WTC11 (cell line): ENCODE results near the gene MRPS18B. TPM values are rescaled to one million over a fixed set of nuclear protein-coding genes. Genes with fewer than 3 reads are reported as not detected.

ENCODE experiments used
- ATAC-seq: fragments of 200-7000 bp; cut with Tn5 transposase; 2 replicates; pipeline ENCODE4 v1.10.0; 2021; ENCODE audit warnings: mild to moderate bottlenecking, moderate library complexity
- CTCF ChIA-PET: fragments of 300-600 bp; sonication (Branson Sonifier 250); formaldehyde crosslinking; loops from one replicate; lab custom pipeline; 2021; ENCODE audit warnings: antibody characterized with exemption; lab: Charles Lee
- POLR2A ChIA-PET: fragments of 350-600 bp; sonication (Branson Sonifier 250); formaldehyde crosslinking; loops from one replicate; lab custom pipeline; 2021; ENCODE audit warnings: antibody characterized with exemption; lab: Charles Lee
- DNase-seq: peaks from one replicate; pipeline ENCODE4 v3.0.0; 2021; ENCODE audit warnings: low spot score
- H3K27ac Mint-ChIP-seq: 2 replicates; pipeline ENCODE4 v1.8.0; 2021; ENCODE audit warnings: mixed read lengths
- H3K27me3 Mint-ChIP-seq: 2 replicates; pipeline ENCODE4 v1.8.0; 2021; ENCODE audit warnings: low read depth, mild to moderate bottlenecking, moderate library complexity, mixed read lengths
- H3K36me3 Mint-ChIP-seq: 2 replicates; pipeline ENCODE4 v1.8.0; 2021; ENCODE audit warnings: mixed read lengths
- H3K4me1 Mint-ChIP-seq: 2 replicates; pipeline ENCODE4 v1.8.0; 2022; ENCODE audit warnings: mixed read lengths
- H3K4me3 Mint-ChIP-seq: 2 replicates; pipeline ENCODE4 v1.8.0; 2021; ENCODE audit warnings: mild to moderate bottlenecking, moderate library complexity, mixed read lengths
- H3K9me3 Mint-ChIP-seq: 2 replicates; pipeline ENCODE4 v1.8.0; 2021; ENCODE audit warnings: mixed read lengths
- EMX1 ChIP-seq: fragments of 250-450 bp; sonication (Bioruptor Pico); IDR thresholded peaks from 2 replicates; pipeline ENCODE4 v1.8.0; 2021; ENCODE audit warnings: mild to moderate bottlenecking
- JUN ChIP-seq: sonication (generic); formaldehyde crosslinking; IDR thresholded peaks from 2 replicates; pipeline ENCODE4 v1.8.0; 2023; ENCODE audit warnings: mild to moderate bottlenecking, missing genetic modification reagents
- MYBL2 ChIP-seq: sonication (generic); formaldehyde crosslinking; IDR thresholded peaks from 2 replicates; pipeline ENCODE4 v1.8.1; 2023; ENCODE audit warnings: mild to moderate bottlenecking, moderate library complexity, missing genetic modification reagents
- NFYB ChIP-seq: sonication (generic); formaldehyde crosslinking; conservative IDR thresholded peaks from 2 replicates; pipeline ENCODE4 v1.8.0; 2022; ENCODE audit warnings: low read depth, missing genetic modification reagents
- PRRX2 ChIP-seq: fragments of 250-450 bp; sonication (Bioruptor Pico); IDR thresholded peaks from 2 replicates; pipeline ENCODE4 v1.8.0; 2021; ENCODE audit warnings: mild to moderate bottlenecking
- ZNF671 ChIP-seq: fragments of 250-450 bp; sonication (Bioruptor Pico); IDR thresholded peaks from 2 replicates; pipeline ENCODE4 v1.8.0; 2021; ENCODE audit warnings: mild to moderate bottlenecking
- total RNA-seq: library from RNA; stranded (reverse); gene quantifications from 3 replicates; pipeline ENCODE4 v1.2.3, GENCODE V29; 2021
- TF ChIP-seq, protein P1 (sequence below): fragments of 250-450 bp; sonication (Bioruptor Pico); IDR thresholded peaks from 2 replicates; pipeline ENCODE4 v1.9.0; 2021; ENCODE audit warnings: mild to moderate bottlenecking
- TF ChIP-seq, protein P2 (sequence below): sonication (generic); formaldehyde crosslinking; IDR thresholded peaks from 2 replicates; pipeline ENCODE4 v1.8.1; 2022; ENCODE audit warnings: mild to moderate bottlenecking, moderate library complexity, missing genetic modification reagents
- TF ChIP-seq, protein P3 (sequence below): fragments of 250-450 bp; sonication (Bioruptor Pico); IDR thresholded peaks from 2 replicates; pipeline ENCODE4 v1.8.0; 2021; ENCODE audit warnings: mild to moderate bottlenecking
- TF ChIP-seq, protein P4 (sequence below): fragments of 250-450 bp; sonication (Bioruptor Pico); IDR thresholded peaks from 2 replicates; pipeline ENCODE4 v1.9.0; 2021; ENCODE audit warnings: mild to moderate bottlenecking, borderline replicate concordance
- TF ChIP-seq, protein P5 (sequence below): fragments of 250-450 bp; sonication (Bioruptor Pico); IDR thresholded peaks from 2 replicates; pipeline ENCODE4 v1.9.0; 2021; ENCODE audit warnings: moderate library complexity, mild to moderate bottlenecking, inconsistent platforms, borderline replicate concordance
- TF ChIP-seq, protein P6 (sequence below): sonication (generic); formaldehyde crosslinking; IDR thresholded peaks from 2 replicates; pipeline ENCODE4 v1.8.1; 2023; ENCODE audit warnings: mild to moderate bottlenecking, moderate library complexity, missing genetic modification reagents
- TF ChIP-seq, protein P7 (sequence below): sonication (generic); formaldehyde crosslinking; conservative IDR thresholded peaks from 2 replicates; pipeline ENCODE4 v1.8.1; 2023; ENCODE audit warnings: mild to moderate bottlenecking, low read depth, missing genetic modification reagents, moderate library complexity

The MRPS18B gene
- total RNA-seq, 1 experiment from 2014 or later = 67.8 TPM

DNA sequence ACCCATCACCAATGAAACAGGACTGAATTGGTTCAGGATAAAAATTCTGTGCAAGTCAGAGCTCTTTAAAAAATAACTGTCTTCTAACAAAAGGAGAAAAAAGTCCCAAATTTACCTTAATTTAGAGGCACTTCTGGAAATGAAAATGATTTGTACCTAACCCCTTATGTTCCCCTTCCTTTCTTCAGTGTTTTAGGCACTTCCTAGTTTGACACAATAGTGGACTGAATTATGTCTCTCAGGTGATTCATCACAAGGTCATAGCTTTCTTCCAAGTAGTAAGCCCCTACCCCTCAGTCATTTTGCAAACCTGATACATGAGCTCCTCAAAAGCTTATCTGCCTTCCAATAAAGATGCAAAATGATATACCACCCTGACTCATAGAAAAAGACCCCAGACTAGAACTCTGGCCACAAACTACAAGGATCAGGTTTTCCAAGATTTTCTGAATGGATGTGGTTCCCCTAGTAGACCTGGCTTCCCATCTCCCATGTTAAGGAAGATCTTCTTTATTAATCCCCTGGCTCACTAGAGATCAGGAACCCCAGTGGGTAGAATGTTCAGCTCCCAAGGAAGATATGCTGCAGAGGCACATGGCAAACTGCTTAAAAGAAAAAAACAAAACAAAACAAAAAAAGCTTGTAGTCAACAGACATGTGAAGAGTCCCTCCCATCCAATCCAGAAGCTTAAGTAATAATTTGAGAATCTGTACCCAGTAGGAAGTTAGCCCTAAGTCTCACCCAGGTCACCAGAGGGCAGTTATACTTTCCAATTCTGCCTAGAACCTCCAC, 4.2 kb upstream of the MRPS18B start:
- Mint-ChIP-seq H3K27me3 (no peaks in the 10 kb centered on the region; the same call in 1 of the 2 replicates), H3K36me3 (peaks cover 59% of the 10 kb centered on the region), H3K27ac (peak overlapping the region; percentile 93), H3K4me3 (peak overlapping the region; percentile 96), H3K4me1 (peaks cover 36% of the 10 kb centered on the region), H3K9me3 (no peaks in the 10 kb centered on the region)
- DNase-seq (no peak), ATAC-seq (no peak)
- TF ChIP-seq EMX1 (CRISPR knock-in tag) = peak; percentile 59; the same call in 1 of the 2 replicates
- TF ChIP-seq, protein P1, sequence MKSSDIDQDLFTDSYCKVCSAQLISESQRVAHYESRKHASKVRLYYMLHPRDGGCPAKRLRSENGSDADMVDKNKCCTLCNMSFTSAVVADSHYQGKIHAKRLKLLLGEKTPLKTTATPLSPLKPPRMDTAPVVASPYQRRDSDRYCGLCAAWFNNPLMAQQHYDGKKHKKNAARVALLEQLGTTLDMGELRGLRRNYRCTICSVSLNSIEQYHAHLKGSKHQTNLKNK = peak; percentile 89
- TF ChIP-seq, protein P2, sequence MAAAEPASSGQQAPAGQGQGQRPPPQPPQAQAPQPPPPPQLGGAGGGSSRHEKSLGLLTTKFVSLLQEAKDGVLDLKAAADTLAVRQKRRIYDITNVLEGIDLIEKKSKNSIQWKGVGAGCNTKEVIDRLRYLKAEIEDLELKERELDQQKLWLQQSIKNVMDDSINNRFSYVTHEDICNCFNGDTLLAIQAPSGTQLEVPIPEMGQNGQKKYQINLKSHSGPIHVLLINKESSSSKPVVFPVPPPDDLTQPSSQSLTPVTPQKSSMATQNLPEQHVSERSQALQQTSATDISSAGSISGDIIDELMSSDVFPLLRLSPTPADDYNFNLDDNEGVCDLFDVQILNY = no peak
- TF ChIP-seq, protein P3, sequence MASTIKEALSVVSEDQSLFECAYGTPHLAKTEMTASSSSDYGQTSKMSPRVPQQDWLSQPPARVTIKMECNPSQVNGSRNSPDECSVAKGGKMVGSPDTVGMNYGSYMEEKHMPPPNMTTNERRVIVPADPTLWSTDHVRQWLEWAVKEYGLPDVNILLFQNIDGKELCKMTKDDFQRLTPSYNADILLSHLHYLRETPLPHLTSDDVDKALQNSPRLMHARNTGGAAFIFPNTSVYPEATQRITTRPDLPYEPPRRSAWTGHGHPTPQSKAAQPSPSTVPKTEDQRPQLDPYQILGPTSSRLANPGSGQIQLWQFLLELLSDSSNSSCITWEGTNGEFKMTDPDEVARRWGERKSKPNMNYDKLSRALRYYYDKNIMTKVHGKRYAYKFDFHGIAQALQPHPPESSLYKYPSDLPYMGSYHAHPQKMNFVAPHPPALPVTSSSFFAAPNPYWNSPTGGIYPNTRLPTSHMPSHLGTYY (CRISPR knock-in tag) = peak; percentile 63; the same call in 1 of the 2 replicates
- TF ChIP-seq, all 79 proteins: peak for 3
- ChIA-PET CTCF (interaction anchor here (0.9 to 4.1 kb wide), 8 partner anchors 13 to 160 kb away, joined by 3 to 15 read pairs (median 7); partner anchors contain the start of gene DHX16), POLR2A (interaction anchor here (0.7 to 3.2 kb wide), 6 partner anchors 13 to 59 kb away, joined by 3 to 33 read pairs (median 4); partner anchors contain the start of genes ABCF1 and DHX16)

DNA sequence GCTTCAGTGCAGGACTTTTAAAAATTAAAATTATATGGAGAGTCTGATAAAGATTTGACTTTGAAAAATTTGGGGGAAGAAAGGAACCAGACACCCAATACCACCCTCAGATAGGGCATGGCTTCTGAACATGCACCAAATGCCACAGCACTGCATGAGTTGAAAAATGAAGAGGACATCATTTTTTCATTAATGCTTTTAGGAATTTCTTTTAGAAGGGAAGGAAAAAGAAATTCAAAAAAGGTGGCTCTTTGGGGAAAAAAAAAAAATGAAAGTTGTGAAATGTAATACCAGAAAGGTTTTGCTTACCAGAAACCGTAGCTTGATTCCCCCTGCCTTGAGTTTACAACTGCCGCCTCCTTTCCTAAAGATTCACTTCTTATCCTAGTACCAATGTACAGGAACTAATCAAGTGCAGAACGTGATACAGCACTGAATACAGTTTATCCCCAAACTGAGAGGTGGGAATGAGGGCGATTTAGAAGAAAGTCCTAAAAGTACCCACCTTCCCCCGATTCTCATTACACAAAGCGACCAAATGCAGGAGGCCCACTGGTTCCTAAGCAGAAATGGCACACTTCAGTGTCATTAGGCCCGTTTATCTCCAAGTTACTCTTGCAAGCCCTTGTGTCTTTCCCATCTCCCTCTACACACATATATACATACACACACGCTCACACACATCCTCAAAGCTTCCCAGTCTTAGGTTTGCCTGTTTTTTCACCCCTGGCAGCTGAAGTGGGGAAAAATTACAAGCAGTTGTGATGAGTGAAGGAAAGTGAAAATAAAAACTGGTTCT, 3.4 kb upstream of the MRPS18B start:
- peaks cover 42% of the 10 kb centered on the region for H3K4me1 Mint-ChIP-seq
- H3K36me3 Mint-ChIP-seq = peaks cover 55% of the 10 kb centered on the region
- H3K27ac Mint-ChIP-seq = peak overlapping the region; percentile 100
- H3K4me3 Mint-ChIP-seq = peak overlapping the region; percentile 96
- DNase-seq = no peak
- POLR2A ChIA-PET = interaction anchor here (0.6 to 3.2 kb wide), 18 partner anchors 8 to 538 kb away, joined by 3 to 33 read pairs (median 5); partner anchors contain the start of genes ATAT1, DHX16, FLOT1 and MDC1
- H3K27me3 Mint-ChIP-seq = no peaks in the 10 kb centered on the region; the same call in 1 of the 2 replicates
- CTCF ChIA-PET = interaction anchor here (0.6 to 4.1 kb wide), 9 partner anchors 12 to 532 kb away, joined by 3 to 15 read pairs (median 5); partner anchors contain the start of gene DHX16
- no peaks in the 10 kb centered on the region for H3K9me3 Mint-ChIP-seq
- no peak for ATAC-seq
- TF ChIP-seq, protein P1 = peak; percentile 78; the same call in 1 of the 2 replicates
- TF ChIP-seq, protein P4, sequence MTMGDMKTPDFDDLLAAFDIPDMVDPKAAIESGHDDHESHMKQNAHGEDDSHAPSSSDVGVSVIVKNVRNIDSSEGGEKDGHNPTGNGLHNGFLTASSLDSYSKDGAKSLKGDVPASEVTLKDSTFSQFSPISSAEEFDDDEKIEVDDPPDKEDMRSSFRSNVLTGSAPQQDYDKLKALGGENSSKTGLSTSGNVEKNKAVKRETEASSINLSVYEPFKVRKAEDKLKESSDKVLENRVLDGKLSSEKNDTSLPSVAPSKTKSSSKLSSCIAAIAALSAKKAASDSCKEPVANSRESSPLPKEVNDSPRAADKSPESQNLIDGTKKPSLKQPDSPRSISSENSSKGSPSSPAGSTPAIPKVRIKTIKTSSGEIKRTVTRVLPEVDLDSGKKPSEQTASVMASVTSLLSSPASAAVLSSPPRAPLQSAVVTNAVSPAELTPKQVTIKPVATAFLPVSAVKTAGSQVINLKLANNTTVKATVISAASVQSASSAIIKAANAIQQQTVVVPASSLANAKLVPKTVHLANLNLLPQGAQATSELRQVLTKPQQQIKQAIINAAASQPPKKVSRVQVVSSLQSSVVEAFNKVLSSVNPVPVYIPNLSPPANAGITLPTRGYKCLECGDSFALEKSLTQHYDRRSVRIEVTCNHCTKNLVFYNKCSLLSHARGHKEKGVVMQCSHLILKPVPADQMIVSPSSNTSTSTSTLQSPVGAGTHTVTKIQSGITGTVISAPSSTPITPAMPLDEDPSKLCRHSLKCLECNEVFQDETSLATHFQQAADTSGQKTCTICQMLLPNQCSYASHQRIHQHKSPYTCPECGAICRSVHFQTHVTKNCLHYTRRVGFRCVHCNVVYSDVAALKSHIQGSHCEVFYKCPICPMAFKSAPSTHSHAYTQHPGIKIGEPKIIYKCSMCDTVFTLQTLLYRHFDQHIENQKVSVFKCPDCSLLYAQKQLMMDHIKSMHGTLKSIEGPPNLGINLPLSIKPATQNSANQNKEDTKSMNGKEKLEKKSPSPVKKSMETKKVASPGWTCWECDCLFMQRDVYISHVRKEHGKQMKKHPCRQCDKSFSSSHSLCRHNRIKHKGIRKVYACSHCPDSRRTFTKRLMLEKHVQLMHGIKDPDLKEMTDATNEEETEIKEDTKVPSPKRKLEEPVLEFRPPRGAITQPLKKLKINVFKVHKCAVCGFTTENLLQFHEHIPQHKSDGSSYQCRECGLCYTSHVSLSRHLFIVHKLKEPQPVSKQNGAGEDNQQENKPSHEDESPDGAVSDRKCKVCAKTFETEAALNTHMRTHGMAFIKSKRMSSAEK (CRISPR knock-in tag) = no peak
- TF ChIP-seq ZNF671 (CRISPR knock-in tag) (peak; percentile 81), PRRX2 (CRISPR knock-in tag) (peak; percentile 79), MYBL2 (CRISPR knock-in tag) (0 out of 2 replicates have a peak, but pooled peaks have one; percentile 16), NFYB (no peak), EMX1 (CRISPR knock-in tag) (peak; percentile 80; the same call in 1 of the 2 replicates), JUN (CRISPR knock-in tag) (no peak)
- TF ChIP-seq, protein P5, sequence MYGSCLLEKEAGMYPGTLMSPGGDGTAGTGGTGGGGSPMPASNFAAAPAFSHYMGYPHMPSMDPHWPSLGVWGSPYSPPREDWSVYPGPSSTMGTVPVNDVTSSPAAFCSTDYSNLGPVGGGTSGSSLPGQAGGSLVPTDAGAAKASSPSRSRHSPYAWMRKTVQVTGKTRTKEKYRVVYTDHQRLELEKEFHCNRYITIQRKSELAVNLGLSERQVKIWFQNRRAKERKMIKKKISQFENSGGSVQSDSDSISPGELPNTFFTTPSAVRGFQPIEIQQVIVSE (CRISPR knock-in tag) = no peak
- TF ChIP-seq, protein P3 (CRISPR knock-in tag) = peak; percentile 94
- TF ChIP-seq, protein P6, sequence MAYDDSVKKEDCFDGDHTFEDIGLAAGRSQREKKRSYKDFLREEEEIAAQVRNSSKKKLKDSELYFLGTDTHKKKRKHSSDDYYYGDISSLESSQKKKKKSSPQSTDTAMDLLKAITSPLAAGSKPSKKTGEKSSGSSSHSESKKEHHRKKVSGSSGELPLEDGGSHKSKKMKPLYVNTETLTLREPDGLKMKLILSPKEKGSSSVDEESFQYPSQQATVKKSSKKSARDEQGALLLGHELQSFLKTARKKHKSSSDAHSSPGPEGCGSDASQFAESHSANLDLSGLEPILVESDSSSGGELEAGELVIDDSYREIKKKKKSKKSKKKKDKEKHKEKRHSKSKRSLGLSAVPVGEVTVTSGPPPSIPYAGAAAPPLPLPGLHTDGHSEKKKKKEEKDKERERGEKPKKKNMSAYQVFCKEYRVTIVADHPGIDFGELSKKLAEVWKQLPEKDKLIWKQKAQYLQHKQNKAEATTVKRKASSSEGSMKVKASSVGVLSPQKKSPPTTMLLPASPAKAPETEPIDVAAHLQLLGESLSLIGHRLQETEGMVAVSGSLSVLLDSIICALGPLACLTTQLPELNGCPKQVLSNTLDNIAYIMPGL (CRISPR knock-in tag) = no peak
- TF ChIP-seq, protein P7, sequence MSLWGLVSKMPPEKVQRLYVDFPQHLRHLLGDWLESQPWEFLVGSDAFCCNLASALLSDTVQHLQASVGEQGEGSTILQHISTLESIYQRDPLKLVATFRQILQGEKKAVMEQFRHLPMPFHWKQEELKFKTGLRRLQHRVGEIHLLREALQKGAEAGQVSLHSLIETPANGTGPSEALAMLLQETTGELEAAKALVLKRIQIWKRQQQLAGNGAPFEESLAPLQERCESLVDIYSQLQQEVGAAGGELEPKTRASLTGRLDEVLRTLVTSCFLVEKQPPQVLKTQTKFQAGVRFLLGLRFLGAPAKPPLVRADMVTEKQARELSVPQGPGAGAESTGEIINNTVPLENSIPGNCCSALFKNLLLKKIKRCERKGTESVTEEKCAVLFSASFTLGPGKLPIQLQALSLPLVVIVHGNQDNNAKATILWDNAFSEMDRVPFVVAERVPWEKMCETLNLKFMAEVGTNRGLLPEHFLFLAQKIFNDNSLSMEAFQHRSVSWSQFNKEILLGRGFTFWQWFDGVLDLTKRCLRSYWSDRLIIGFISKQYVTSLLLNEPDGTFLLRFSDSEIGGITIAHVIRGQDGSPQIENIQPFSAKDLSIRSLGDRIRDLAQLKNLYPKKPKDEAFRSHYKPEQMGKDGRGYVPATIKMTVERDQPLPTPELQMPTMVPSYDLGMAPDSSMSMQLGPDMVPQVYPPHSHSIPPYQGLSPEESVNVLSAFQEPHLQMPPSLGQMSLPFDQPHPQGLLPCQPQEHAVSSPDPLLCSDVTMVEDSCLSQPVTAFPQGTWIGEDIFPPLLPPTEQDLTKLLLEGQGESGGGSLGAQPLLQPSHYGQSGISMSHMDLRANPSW (CRISPR knock-in tag) = no peak
